Prostate gland (tissue), 2 donors: ENCODE measurements around the gene RAB9A. TPM values are rescaled to one million over a fixed set of nuclear protein-coding genes. Genes with fewer than 3 reads are reported as not detected.
"Not testable (repeated sequence)": the region's sequence is repeated elsewhere in the genome, so short reads cannot be mapped to it uniquely, and the experiment has no call there.

Experiments
- DNase-seq: peaks from one replicate; pipeline ENCODE4 v3.0.0-alpha.2; 2019; ENCODE audit warnings: low spot score
- H3K27ac ChIP-seq, 2 donors: fragments of 200-600 bp; sonication (generic); 2 replicates each; pipeline ENCODE4 v1.5.1; 2017 to 2019
- H3K27me3 ChIP-seq: fragments of 200-600 bp; sonication (generic); replicated peaks from 2 replicates; pipeline ENCODE4 v1.5.1; 2019; ENCODE audit not compliant: insufficient read depth
- H3K36me3 ChIP-seq, 2 donors: fragments of 200-600 bp; sonication (generic); 1 replicate in 1 of 2; 2 replicates in 1 of 2; pipeline versions ENCODE4 v1.5.1 to v1.8.1; 2017 to 2019
- H3K4me1 ChIP-seq: fragments of 200-600 bp; sonication (generic); replicated peaks from 2 replicates; pipeline ENCODE4 v1.5.1; 2019
- H3K4me3 ChIP-seq, 2 donors: fragments of 200-600 bp; sonication (generic); 2 replicates each; pipeline ENCODE4 v1.5.1; 2017 to 2019
- H3K9me3 ChIP-seq: fragments of 200-600 bp; sonication (generic); 2 replicates; pipeline ENCODE4 v1.5.1; 2017
- CTCF ChIP-seq, 4 experiments: fragments of 200-600 bp in 2 of 4; fragments of 450-650 bp in 2 of 4; sonication (generic) in 2 of 4; IDR thresholded peaks; 1 replicate in 3 of 4; 2 replicates in 1 of 4; pipeline ENCODE4 v1.5.1; 2016 to 2019; ENCODE audit warnings: antibody characterized with exemption in 4 of 4, mild to moderate bottlenecking in 2 of 4, moderate library complexity in 2 of 4
- POLR2A ChIP-seq: fragments of 450-650 bp; IDR thresholded peaks from one replicate; pipeline ENCODE4 v1.6.1; 2016; ENCODE audit warnings: antibody characterized with exemption, mild to moderate bottlenecking
- POLR2AphosphoS5 ChIP-seq: sonication (generic); formaldehyde crosslinking; IDR thresholded peaks from one replicate; pipeline ENCODE4 v1.6.1; 2017; ENCODE audit warnings: antibody characterized with exemption
- WGBS: methylation state at CpG from one replicate; pipeline ENCODE4 v1.1.5; 2018; 5-methylcytosine and 5-hydroxymethylcytosine counted together
- intact Hi-C: fragments of 100-400 bp; cut with DNase I; formaldehyde crosslinking; loops from one replicate; pipeline ENCODE4 v1.14.2; 2022
- total RNA-seq, 2 donors: library from RNA; depleted of rRNA; stranded (reverse); fragments of >200 nt; gene quantifications; one replicate each; pipeline ENCODE4 v1.1.0, GENCODE V29; 2016

Gene RAB9A
- total RNA-seq, 2 donors from 2014 or later, result 27.3 to 37.7 TPM

- H3K36me3 ChIP-seq, result no peaks in the 10 kb centered on the region
- TF ChIP-seq CTCF (IDR thresholded peaks at IDR 0.05), result no peak
- no peak for TF ChIP-seq POLR2A
- no peak for TF ChIP-seq POLR2AphosphoS5
- intact Hi-C loops, result loop anchor here (5.0 kb wide), 1 partner anchor 360 kb away; the partner anchor contains the start of gene GEMIN8
- H3K9me3 ChIP-seq, result no peaks in the 10 kb centered on the region
- no peaks in the 10 kb centered on the region for H3K27me3 ChIP-seq
- H3K4me3 ChIP-seq, result no peak overlapping the region
- WGBS, result 48% methylated on average over 3 of the region's 3 CpGs
- no peak overlapping the region for H3K27ac ChIP-seq
- DNase-seq, result no peak
- H3K4me1 ChIP-seq, result no peaks in the 10 kb centered on the region
Observed at GRCh38 chrX:13666836-13667235, 22.1 kb upstream of the RAB9A start.

- no peak for TF ChIP-seq CTCF (IDR thresholded peaks at IDR 0.05)
- peak; percentile 42 for TF ChIP-seq POLR2AphosphoS5
- peak overlapping the region; percentile 61 to 64 for H3K27ac ChIP-seq
- DNase-seq, result no peak
- intact Hi-C loops, result loop anchor here (5.0 kb wide), 1 partner anchor 359 kb away; the partner anchor contains the start of gene GEMIN8
- H3K4me1 ChIP-seq, result no peaks in the 10 kb centered on the region
- no peaks in the 10 kb centered on the region for H3K36me3 ChIP-seq
- no peaks in the 10 kb centered on the region for H3K27me3 ChIP-seq
- H3K4me3 ChIP-seq, result no peak overlapping the region
- no peaks in the 10 kb centered on the region for H3K9me3 ChIP-seq
Observed at GRCh38 chrX:13667919-13668318, 21.0 kb upstream of the RAB9A start.

- peak overlapping the region; percentile 61 to 64 for H3K27ac ChIP-seq
- H3K4me1 ChIP-seq, result no peaks in the 10 kb centered on the region
- no peaks in the 10 kb centered on the region for H3K27me3 ChIP-seq
- H3K36me3 ChIP-seq, result no peaks in the 10 kb centered on the region
- TF ChIP-seq CTCF (IDR thresholded peaks at IDR 0.05) (no peak), POLR2AphosphoS5 (peak; percentile 83), POLR2A (no peak)
- DNase-seq, result peak; percentile 80
- no peaks in the 10 kb centered on the region for H3K9me3 ChIP-seq
- 7% methylated on average over 9 of the region's 9 CpGs for WGBS
- no peak overlapping the region for H3K4me3 ChIP-seq
- intact Hi-C loops, result loop anchor here (5.0 kb wide), 1 partner anchor 358 kb away; the partner anchor contains the start of gene GEMIN8
Observed at GRCh38 chrX:13669246-13669737, 19.6 kb upstream of the RAB9A start.

GRCh38 chrX:13669755-13670154 is 19.2 kb upstream of the RAB9A start:
- DNase-seq, H3K27me3 ChIP-seq, H3K36me3 ChIP-seq, H3K4me1 ChIP-seq, H3K9me3 ChIP-seq, H3K4me3 ChIP-seq: not testable (repeated sequence)
- intact Hi-C loops, result loop anchor here (5.0 kb wide), 1 partner anchor 358 kb away; the partner anchor contains the start of gene GEMIN8
- H3K27ac ChIP-seq, result peak overlapping the region; percentile 61 to 64
- WGBS, result 97% methylated on average over 7 of the region's 8 CpGs

GRCh38 chrX:13670197-13670596 is 18.7 kb upstream of the RAB9A start:
- Histone ChIP-seq H3K27me3 (no peaks in the 10 kb centered on the region), H3K4me1 (no peaks in the 10 kb centered on the region), H3K4me3 (no peak overlapping the region), H3K36me3 (no peaks in the 10 kb centered on the region), H3K9me3 (no peaks in the 10 kb centered on the region), H3K27ac (no peak overlapping the region)
- intact Hi-C loops, result no loop called here
- no peak for TF ChIP-seq POLR2A
- no peak for TF ChIP-seq CTCF (IDR thresholded peaks at IDR 0.05)
- TF ChIP-seq POLR2AphosphoS5, result no peak
- WGBS, result 96% methylated on average over 5 of the region's 5 CpGs
- DNase-seq, result no peak
